Peyer's patch (tissue), 4 donors: ENCODE data around the gene AFTPH.

Experiments
- CTCF ChIP-seq, 6 experiments: fragments of 450-650 bp in 4 of 6; fragments of 200-600 bp in 2 of 6; sonication (generic) in 1 of 6; IDR thresholded peaks; one replicate each; pipeline ENCODE4 v1.5.1; 2017 to 2019; ENCODE audit warnings: antibody characterized with exemption in 6 of 6, mild to moderate bottlenecking in 3 of 6, moderate library complexity in 1 of 6
- POLR2A ChIP-seq, 2 donors: fragments of 450-650 bp; IDR thresholded peaks; one replicate each; pipeline ENCODE4 v1.5.1; 2017; ENCODE audit warnings: antibody characterized with exemption in 2 of 2, mild to moderate bottlenecking in 2 of 2, moderate library complexity in 2 of 2

GRCh38 chr2:64479259-64480117 lies 44.6 kb upstream of the AFTPH start:
- TF ChIP-seq CTCF (IDR thresholded peaks at IDR 0.05) (no peak), POLR2A (IDR thresholded peaks at IDR 0.05) (no peak)
